T-helper 2 cell treated with Interferon-gamma antibody and Interleukin-4, amounts not matched to agents 5 μg/mL and 100 μg/mL, for 36 hours (primary cell): Measurements from ENCODE around the gene FAM124B.
"Not testable (repeated sequence)": the region's sequence is repeated elsewhere in the genome, so short reads cannot be mapped to it uniquely, and the experiment has no call there.

Source experiments
- DNase-seq: peaks from one replicate; pipeline ENCODE4 v3.0.0; 2021; ENCODE audit warnings: low spot score
- H3K27ac Mint-ChIP-seq: one replicate; pipeline ENCODE4 v1.8.0; 2021; ENCODE audit warnings: mild to moderate bottlenecking, mixed read lengths
- H3K27me3 Mint-ChIP-seq: one replicate; pipeline ENCODE4 v1.8.0; 2021; ENCODE audit warnings: low read depth, mixed read lengths
- H3K36me3 Mint-ChIP-seq: one replicate; pipeline ENCODE4 v1.8.0; 2021; ENCODE audit warnings: low read depth, mixed read lengths
- H3K4me1 Mint-ChIP-seq: one replicate; pipeline ENCODE4 v1.8.0; 2021; ENCODE audit warnings: low read depth, mixed read lengths
- H3K4me3 Mint-ChIP-seq: one replicate; pipeline ENCODE4 v1.8.0; 2022; ENCODE audit warnings: mild to moderate bottlenecking, moderate library complexity, mixed read lengths
- H3K9me3 Mint-ChIP-seq: one replicate; pipeline ENCODE4 v1.8.0; 2021; ENCODE audit warnings: mixed read lengths

FAM124B gene

GRCh38 chr2:224382280-224382647 is 19.6 kb downstream of the FAM124B start:
- H3K27me3 Mint-ChIP-seq, H3K9me3 Mint-ChIP-seq, H3K27ac Mint-ChIP-seq, H3K4me1 Mint-ChIP-seq, H3K36me3 Mint-ChIP-seq, DNase-seq, H3K4me3 Mint-ChIP-seq: not testable (repeated sequence)

GRCh38 chr2:224381521-224382279 is 20.2 kb downstream of the FAM124B start:
- no peak for DNase-seq
- Mint-ChIP-seq H3K27ac (no peak overlapping the region), H3K4me1 (peaks cover 3% of the 10 kb centered on the region), H3K36me3 (peaks cover 9% of the 10 kb centered on the region), H3K9me3 (no peaks in the 10 kb centered on the region), H3K4me3 (no peak overlapping the region), H3K27me3 (peaks cover 3% of the 10 kb centered on the region)

GRCh38 chr2:224379986-224380385 is 21.9 kb downstream of the FAM124B start:
- Mint-ChIP-seq H3K4me3 (no peak overlapping the region), H3K36me3 (peaks cover 9% of the 10 kb centered on the region), H3K27ac (no peak overlapping the region), H3K9me3 (no peaks in the 10 kb centered on the region), H3K4me1 (peaks cover 3% of the 10 kb centered on the region), H3K27me3 (peaks cover 3% of the 10 kb centered on the region)
- no peak for DNase-seq

GRCh38 chr2:224379172-224379571 is 22.7 kb downstream of the FAM124B start:
- Mint-ChIP-seq H3K36me3 (peaks cover 9% of the 10 kb centered on the region), H3K27ac (no peak overlapping the region), H3K4me3 (no peak overlapping the region), H3K4me1 (peaks cover 3% of the 10 kb centered on the region), H3K27me3 (peaks cover 3% of the 10 kb centered on the region), H3K9me3 (no peaks in the 10 kb centered on the region)
- DNase-seq: no peak

- H3K9me3 Mint-ChIP-seq: no peaks in the 10 kb centered on the region
- H3K4me1 Mint-ChIP-seq: peaks cover 3% of the 10 kb centered on the region
- H3K4me3 Mint-ChIP-seq: no peak overlapping the region
Measured at GRCh38 chr2:224378701-224379097, 23.2 kb downstream of the FAM124B start.

GRCh38 chr2:224377751-224378700 is 23.9 kb downstream of the FAM124B start:
- Mint-ChIP-seq H3K9me3 (no peaks in the 10 kb centered on the region), H3K4me1 (peaks cover 3% of the 10 kb centered on the region), H3K27me3 (peaks cover 3% of the 10 kb centered on the region), H3K4me3 (no peak overlapping the region), H3K36me3 (peaks cover 9% of the 10 kb centered on the region), H3K27ac (no peak overlapping the region)
- DNase-seq: no peak

More at GRCh38 chr2:224378701-224379097, 23.2 kb downstream of the FAM124B start:
- Mint-ChIP-seq H3K36me3 (peaks cover 9% of the 10 kb centered on the region), H3K27ac (no peak overlapping the region), H3K27me3 (peaks cover 3% of the 10 kb centered on the region)
- no peak for DNase-seq

- Mint-ChIP-seq H3K4me3 (no peak overlapping the region), H3K27ac (no peak overlapping the region), H3K9me3 (no peaks in the 10 kb centered on the region), H3K4me1 (peaks cover 3% of the 10 kb centered on the region), H3K36me3 (peaks cover 3% of the 10 kb centered on the region), H3K27me3 (peaks cover 10% of the 10 kb centered on the region)
- no peak for DNase-seq
Measured at GRCh38 chr2:224372641-224373040, 29.3 kb downstream of the FAM124B start.

GRCh38 chr2:224369028-224369632 is 32.8 kb downstream of the FAM124B start:
- Mint-ChIP-seq H3K9me3 (no peaks in the 10 kb centered on the region), H3K27ac (no peak overlapping the region), H3K27me3 (peaks cover 14% of the 10 kb centered on the region), H3K4me1 (no peaks in the 10 kb centered on the region), H3K4me3 (no peak overlapping the region), H3K36me3 (no peaks in the 10 kb centered on the region)
- DNase-seq: no peak

GRCh38 chr2:224366267-224366844 is 35.6 kb downstream of the FAM124B start:
- Mint-ChIP-seq H3K9me3 (no peaks in the 10 kb centered on the region), H3K4me1 (no peaks in the 10 kb centered on the region), H3K27me3 (peaks cover 8% of the 10 kb centered on the region), H3K36me3 (no peaks in the 10 kb centered on the region), H3K4me3 (no peak overlapping the region), H3K27ac (no peak overlapping the region)
- no peak for DNase-seq

- H3K27me3 Mint-ChIP-seq: peaks cover 6% of the 10 kb centered on the region
- H3K36me3 Mint-ChIP-seq: no peaks in the 10 kb centered on the region
- H3K4me3 Mint-ChIP-seq: no peak overlapping the region
- no peaks in the 10 kb centered on the region for H3K4me1 Mint-ChIP-seq
- no peaks in the 10 kb centered on the region for H3K9me3 Mint-ChIP-seq
- no peak overlapping the region for H3K27ac Mint-ChIP-seq
- no peak for DNase-seq
Measured at GRCh38 chr2:224365331-224365730, 36.6 kb downstream of the FAM124B start.

GRCh38 chr2:224363281-224363680 is 38.6 kb downstream of the FAM124B start:
- peaks cover 6% of the 10 kb centered on the region for H3K27me3 Mint-ChIP-seq
- no peaks in the 10 kb centered on the region for H3K4me1 Mint-ChIP-seq
- H3K9me3 Mint-ChIP-seq: no peaks in the 10 kb centered on the region
- no peaks in the 10 kb centered on the region for H3K36me3 Mint-ChIP-seq
- no peak overlapping the region for H3K27ac Mint-ChIP-seq
- no peak for DNase-seq
- H3K4me3 Mint-ChIP-seq: no peak overlapping the region

GRCh38 chr2:224362094-224362493 is 39.8 kb downstream of the FAM124B start:
- Mint-ChIP-seq H3K4me3 (no peak overlapping the region), H3K9me3 (no peaks in the 10 kb centered on the region), H3K27me3 (peaks cover 6% of the 10 kb centered on the region), H3K27ac (no peak overlapping the region), H3K36me3 (no peaks in the 10 kb centered on the region), H3K4me1 (no peaks in the 10 kb centered on the region)
- DNase-seq: no peak

GRCh38 chr2:224360801-224361251 is 41.1 kb downstream of the FAM124B start:
- H3K36me3 Mint-ChIP-seq: no peaks in the 10 kb centered on the region
- H3K9me3 Mint-ChIP-seq: no peaks in the 10 kb centered on the region
- no peak overlapping the region for H3K27ac Mint-ChIP-seq
- no peak overlapping the region for H3K4me3 Mint-ChIP-seq
- peaks cover 4% of the 10 kb centered on the region for H3K27me3 Mint-ChIP-seq
- no peaks in the 10 kb centered on the region for H3K4me1 Mint-ChIP-seq
- no peak for DNase-seq
